AG04449 (cell line): ENCODE data around the gene TCF19.
A peak's percentile ranks its signal among the peaks of the same experiment; 100 is the strongest.

Experiments
- CTCF ChIA-PET: fragments of 350-600 bp; formaldehyde crosslinking; extraction: SDS; loops from one replicate; lab custom pipeline; 2021; ENCODE audit warnings: antibody characterized with exemption; lab: Yijun Ruan, JAX
- POLR2A ChIA-PET: fragments of 400-600, 350-600 bp; formaldehyde crosslinking; extraction: SDS; loops from one replicate; lab custom pipeline; 2020; ENCODE audit warnings: antibody characterized with exemption, inconsistent platforms; lab: Yijun Ruan, JAX
- DNase-seq: peaks from one replicate; pipeline ENCODE4 v3.0.0-alpha.2; 2010; ENCODE audit warnings: low read depth, low spot score
- H3K4me3 ChIP-seq: 2 replicates; pipeline ENCODE4 v1.5.1; 2011; ENCODE audit warnings: low read depth, mild to moderate bottlenecking, control low read depth, low read length
- TF ChIP-seq, protein P1 (sequence below): IDR thresholded peaks from one replicate; pipeline ENCODE4 v1.5.1; 2011; ENCODE audit warnings: mild to moderate bottlenecking, moderate library complexity, low read length, control low read depth, inconsistent platforms; ENCODE audit not compliant: insufficient read depth; ENCODE audit errors: missing control alignments

TCF19 gene

DNA sequence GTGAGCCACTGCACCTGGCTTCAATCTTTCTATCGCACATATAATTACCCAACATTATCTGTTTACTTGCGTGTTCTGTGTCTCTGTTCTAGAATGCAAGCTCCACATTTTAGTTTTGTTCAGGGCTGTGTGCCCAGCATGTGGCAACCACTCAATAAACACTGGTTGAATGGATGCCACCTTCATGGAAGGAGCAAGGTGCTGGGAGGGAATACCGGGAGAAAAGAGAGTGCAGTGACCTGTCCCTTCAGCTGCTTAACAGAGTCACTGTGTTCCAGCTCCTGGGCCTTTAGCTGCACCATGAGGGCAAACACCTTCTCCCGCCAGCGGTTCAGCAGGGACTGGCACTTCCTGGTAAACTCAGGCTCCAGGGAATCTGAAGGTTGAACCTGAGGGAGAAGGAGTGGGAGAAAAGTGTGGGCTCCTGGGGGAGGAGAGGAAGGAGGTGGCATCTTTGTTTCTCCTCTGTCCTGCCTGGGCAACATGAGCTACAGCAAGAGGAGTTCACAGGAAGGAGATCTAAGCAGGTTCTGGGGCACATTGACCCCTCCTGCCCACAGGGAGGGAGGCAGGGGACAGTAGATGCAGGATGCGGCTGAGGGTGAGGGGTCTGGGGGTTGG lies 8.5 kb upstream of the TCF19 start:
- CTCF ChIA-PET, result interaction anchor here (1.2 to 26.1 kb wide), 6 partner anchors 11 to 217 kb away, joined by 3 to 505 read pairs (median 4); no protein-coding TSS in a partner anchor
- H3K4me3 ChIP-seq, result no peak overlapping the region
- DNase-seq, result no peak
- TF ChIP-seq, protein P1, sequence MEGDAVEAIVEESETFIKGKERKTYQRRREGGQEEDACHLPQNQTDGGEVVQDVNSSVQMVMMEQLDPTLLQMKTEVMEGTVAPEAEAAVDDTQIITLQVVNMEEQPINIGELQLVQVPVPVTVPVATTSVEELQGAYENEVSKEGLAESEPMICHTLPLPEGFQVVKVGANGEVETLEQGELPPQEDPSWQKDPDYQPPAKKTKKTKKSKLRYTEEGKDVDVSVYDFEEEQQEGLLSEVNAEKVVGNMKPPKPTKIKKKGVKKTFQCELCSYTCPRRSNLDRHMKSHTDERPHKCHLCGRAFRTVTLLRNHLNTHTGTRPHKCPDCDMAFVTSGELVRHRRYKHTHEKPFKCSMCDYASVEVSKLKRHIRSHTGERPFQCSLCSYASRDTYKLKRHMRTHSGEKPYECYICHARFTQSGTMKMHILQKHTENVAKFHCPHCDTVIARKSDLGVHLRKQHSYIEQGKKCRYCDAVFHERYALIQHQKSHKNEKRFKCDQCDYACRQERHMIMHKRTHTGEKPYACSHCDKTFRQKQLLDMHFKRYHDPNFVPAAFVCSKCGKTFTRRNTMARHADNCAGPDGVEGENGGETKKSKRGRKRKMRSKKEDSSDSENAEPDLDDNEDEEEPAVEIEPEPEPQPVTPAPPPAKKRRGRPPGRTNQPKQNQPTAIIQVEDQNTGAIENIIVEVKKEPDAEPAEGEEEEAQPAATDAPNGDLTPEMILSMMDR, result no peak
- POLR2A ChIA-PET, result interaction anchor here (1.1 kb wide), 1 partner anchor 10 kb away, joined by 4 read pairs; no protein-coding TSS in a partner anchor

DNA sequence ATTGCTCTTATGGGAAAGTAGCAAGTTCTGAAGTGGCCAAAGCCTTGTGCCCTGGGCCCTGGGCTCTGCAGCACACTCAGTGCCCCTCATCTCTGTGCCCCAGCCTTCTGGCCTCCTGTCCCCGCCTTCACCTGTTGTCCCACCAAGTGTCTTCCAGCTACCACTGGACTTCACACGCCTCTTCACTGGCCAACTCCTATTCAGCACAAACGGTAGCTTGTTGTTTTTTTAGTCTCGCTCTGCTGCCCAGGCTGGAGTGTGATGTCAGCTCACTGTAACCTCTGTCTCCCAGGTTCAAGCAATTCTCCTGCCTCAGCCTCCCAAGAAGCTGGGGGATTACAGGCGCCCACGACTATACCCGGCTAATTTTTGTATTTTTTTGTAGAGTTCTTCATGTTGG lies 5.6 kb upstream of the TCF19 start:
- no peak for DNase-seq
- ChIA-PET POLR2A (no interaction called here), CTCF (interaction anchor here (1.0 to 26.1 kb wide), 3 partner anchors 9 to 40 kb away, joined by 4 to 505 read pairs (median 5); no protein-coding TSS in a partner anchor)
- no peak overlapping the region for H3K4me3 ChIP-seq
- TF ChIP-seq, protein P1, result no peak

DNA sequence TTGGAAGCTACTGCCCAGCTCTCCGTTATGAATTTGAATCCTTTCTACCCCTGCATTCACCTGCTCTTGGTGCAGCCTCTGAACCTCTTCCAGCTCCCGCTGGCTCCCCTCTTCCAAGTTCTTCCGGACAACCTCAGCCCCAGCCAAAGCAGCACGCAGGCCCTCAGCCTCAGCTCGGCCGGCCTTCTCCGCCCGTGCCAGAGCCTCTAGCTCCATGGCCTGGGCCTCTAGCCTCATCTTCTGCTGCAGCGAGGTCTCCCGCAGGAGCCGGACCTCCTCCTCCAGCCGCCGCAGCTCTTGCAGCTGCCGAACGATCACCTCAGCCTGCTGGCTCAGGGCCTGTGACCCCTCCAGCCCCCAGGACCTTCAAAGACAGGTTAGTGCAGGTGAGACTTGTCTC lies 4.0 kb upstream of the TCF19 start:
- TF ChIP-seq, protein P1, result no peak
- ChIA-PET CTCF (interaction anchor here (1.0 to 26.1 kb wide), 4 partner anchors 15 to 38 kb away, joined by 3 to 505 read pairs (median 6); partner anchors contain the start of gene PSORS1C2), POLR2A (no interaction called here)
- no peak overlapping the region for H3K4me3 ChIP-seq
- no peak for DNase-seq

GRCh38 chr6:31156641-31157040 lies 1.7 kb upstream of the TCF19 start:
- TF ChIP-seq, protein P1, result no peak
- no peak overlapping the region for H3K4me3 ChIP-seq
- no peak for DNase-seq
- ChIA-PET CTCF (interaction anchor here (1.0 to 4.2 kb wide), 6 partner anchors 9 to 36 kb away, joined by 3 to 24 read pairs (median 6); partner anchors contain the start of gene PSORS1C2), POLR2A (no interaction called here)

GRCh38 chr6:31157513-31158139 lies 763 bp upstream of the TCF19 start, which contains the start of gene CCHCR1:
TSS of gene CCHCR1 (minus strand) at chr6:31157802. CDS start at chr6:31157600, 202 bp downstream.
- no peak for DNase-seq
- TF ChIP-seq, protein P1, result no peak
- H3K4me3 ChIP-seq, result peak within 1 kb of the TSS; percentile 84
- CTCF ChIA-PET, result interaction anchor here (0.7 to 4.2 kb wide), 8 partner anchors 12 to 70 kb away, joined by 3 to 24 read pairs (median 8); partner anchors contain the start of gene PSORS1C2
- POLR2A ChIA-PET, result interaction anchor here (0.7 to 2.2 kb wide), 4 partner anchors 12 to 150 kb away, joined by 3 to 8 read pairs (median 4); no protein-coding TSS in a partner anchor
